ENCODE data around the gene LMF1. TPM values are rescaled to one million over a fixed set of nuclear protein-coding genes. Genes with fewer than 3 reads are reported as not detected.
"Not testable (repeated sequence)": the region's sequence is repeated elsewhere in the genome, so short reads cannot be mapped to it uniquely, and the experiment has no call there.

LMF1 gene
- total RNA-seq, 1 donor = 35.8 TPM

GRCh38 chr16:890716-891352 is 80.0 kb downstream of the LMF1 start:
- TF ChIP-seq, protein P1, sequence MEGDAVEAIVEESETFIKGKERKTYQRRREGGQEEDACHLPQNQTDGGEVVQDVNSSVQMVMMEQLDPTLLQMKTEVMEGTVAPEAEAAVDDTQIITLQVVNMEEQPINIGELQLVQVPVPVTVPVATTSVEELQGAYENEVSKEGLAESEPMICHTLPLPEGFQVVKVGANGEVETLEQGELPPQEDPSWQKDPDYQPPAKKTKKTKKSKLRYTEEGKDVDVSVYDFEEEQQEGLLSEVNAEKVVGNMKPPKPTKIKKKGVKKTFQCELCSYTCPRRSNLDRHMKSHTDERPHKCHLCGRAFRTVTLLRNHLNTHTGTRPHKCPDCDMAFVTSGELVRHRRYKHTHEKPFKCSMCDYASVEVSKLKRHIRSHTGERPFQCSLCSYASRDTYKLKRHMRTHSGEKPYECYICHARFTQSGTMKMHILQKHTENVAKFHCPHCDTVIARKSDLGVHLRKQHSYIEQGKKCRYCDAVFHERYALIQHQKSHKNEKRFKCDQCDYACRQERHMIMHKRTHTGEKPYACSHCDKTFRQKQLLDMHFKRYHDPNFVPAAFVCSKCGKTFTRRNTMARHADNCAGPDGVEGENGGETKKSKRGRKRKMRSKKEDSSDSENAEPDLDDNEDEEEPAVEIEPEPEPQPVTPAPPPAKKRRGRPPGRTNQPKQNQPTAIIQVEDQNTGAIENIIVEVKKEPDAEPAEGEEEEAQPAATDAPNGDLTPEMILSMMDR (IDR thresholded peaks at IDR 0.05; ENCODE audit: extremely low read depth, low read depth, low read length) = no peak
- H3K27me3 ChIP-seq (ENCODE audit: insufficient read depth, low read length) = no peaks in the 10 kb centered on the region
- H2AFZ ChIP-seq (ENCODE audit: low read length) = no peak overlapping the region
- H3K4me3 ChIP-seq (ENCODE audit: insufficient read depth, low read length) = no peak overlapping the region
- no peak overlapping the region for H3K27ac ChIP-seq (ENCODE audit: low read depth, low read length)
- DNase-seq (ENCODE audit: insufficient read length, low spot score, missing footprints) = no peak
- no peak overlapping the region for H3K4me2 ChIP-seq (ENCODE audit: insufficient read depth, low read length)
- no peaks in the 10 kb centered on the region for H3K36me3 ChIP-seq (ENCODE audit: insufficient read depth, low read length)
- H3K79me2 ChIP-seq (ENCODE audit: insufficient read depth, low read length) = no peaks in the 10 kb centered on the region
- H3K9me3 ChIP-seq (ENCODE audit: low read depth, low read length) = no peaks in the 10 kb centered on the region
- peaks cover 9% of the 10 kb centered on the region for H4K20me1 ChIP-seq (ENCODE audit: insufficient read depth, low read length)
- no peaks in the 10 kb centered on the region for H3K4me1 ChIP-seq (ENCODE audit: insufficient read depth, low read length)

GRCh38 chr16:890217-890616 is 80.6 kb downstream of the LMF1 start:
- Histone ChIP-seq H4K20me1 (ENCODE audit: insufficient read depth, low read length) (peaks cover 11% of the 10 kb centered on the region), H3K4me3 (ENCODE audit: insufficient read depth, low read length) (no peak overlapping the region), H3K4me1 (ENCODE audit: insufficient read depth, low read length) (no peaks in the 10 kb centered on the region), H3K9me3 (ENCODE audit: low read depth, low read length) (no peaks in the 10 kb centered on the region), H3K27me3 (ENCODE audit: insufficient read depth, low read length) (no peaks in the 10 kb centered on the region), H3K79me2 (ENCODE audit: insufficient read depth, low read length) (no peaks in the 10 kb centered on the region), H3K4me2 (ENCODE audit: insufficient read depth, low read length) (no peak overlapping the region), H3K36me3 (ENCODE audit: insufficient read depth, low read length) (no peaks in the 10 kb centered on the region), H2AFZ (ENCODE audit: low read length) (no peak overlapping the region), H3K27ac (ENCODE audit: low read depth, low read length) (no peak overlapping the region)
- no peak for DNase-seq (ENCODE audit: insufficient read length, low spot score, missing footprints)
- TF ChIP-seq, protein P1 (IDR thresholded peaks at IDR 0.05; ENCODE audit: extremely low read depth, low read depth, low read length) = no peak

- no peak for DNase-seq (ENCODE audit: insufficient read length, low spot score, missing footprints)
- TF ChIP-seq, protein P1 (IDR thresholded peaks at IDR 0.05; ENCODE audit: extremely low read depth, low read depth, low read length) = no peak
- no peak overlapping the region for H3K4me2 ChIP-seq (ENCODE audit: insufficient read depth, low read length)
- no peak overlapping the region for H3K27ac ChIP-seq (ENCODE audit: low read depth, low read length)
- H3K4me1 ChIP-seq (ENCODE audit: insufficient read depth, low read length) = no peaks in the 10 kb centered on the region
- peaks cover 11% of the 10 kb centered on the region for H4K20me1 ChIP-seq (ENCODE audit: insufficient read depth, low read length)
- no peaks in the 10 kb centered on the region for H3K36me3 ChIP-seq (ENCODE audit: insufficient read depth, low read length)
- H3K9me3 ChIP-seq (ENCODE audit: low read depth, low read length) = no peaks in the 10 kb centered on the region
- no peaks in the 10 kb centered on the region for H3K27me3 ChIP-seq (ENCODE audit: insufficient read depth, low read length)
- H2AFZ ChIP-seq (ENCODE audit: low read length) = no peak overlapping the region
- no peak overlapping the region for H3K4me3 ChIP-seq (ENCODE audit: insufficient read depth, low read length)
- H3K79me2 ChIP-seq (ENCODE audit: insufficient read depth, low read length) = no peaks in the 10 kb centered on the region
Observed at GRCh38 chr16:889586-889985, 81.2 kb downstream of the LMF1 start.

DNA sequence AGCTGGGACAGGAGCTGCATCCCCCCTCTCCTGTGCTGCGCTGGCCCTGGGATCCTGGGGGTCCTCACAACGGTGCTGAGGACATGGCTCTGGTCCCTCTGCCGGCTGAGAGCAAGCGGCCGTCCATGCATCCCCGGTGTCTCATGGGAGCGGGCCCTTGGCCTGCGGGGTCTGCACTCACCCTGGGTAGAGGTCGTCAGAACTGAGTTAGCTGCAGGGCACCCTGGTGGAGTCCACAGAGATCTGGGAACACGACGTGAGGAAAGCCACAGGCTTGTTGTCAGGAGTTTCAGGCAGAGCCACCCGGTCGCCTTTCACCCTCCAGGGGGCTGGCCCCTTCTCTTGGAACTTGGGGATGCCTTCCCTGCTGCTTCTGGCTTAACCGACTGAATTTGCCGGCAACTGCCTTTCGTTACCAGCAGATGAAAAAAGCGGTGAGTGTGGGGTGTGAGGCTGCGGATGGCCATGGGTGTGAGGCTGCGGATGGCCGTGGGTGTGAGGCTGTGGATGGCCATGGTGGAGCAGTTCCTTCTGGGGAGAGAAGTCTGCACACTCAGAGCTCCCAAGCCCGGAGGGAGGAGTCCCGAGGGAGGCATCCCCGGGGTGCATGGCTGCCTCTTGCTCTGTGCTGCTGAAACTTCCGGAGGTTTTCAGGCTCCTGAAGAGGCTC is 81.7 kb downstream of the LMF1 start:
- no peak overlapping the region for H3K4me2 ChIP-seq (ENCODE audit: insufficient read depth, low read length)
- no peak overlapping the region for H3K27ac ChIP-seq (ENCODE audit: low read depth, low read length)
- no peak for DNase-seq (ENCODE audit: insufficient read length, low spot score, missing footprints)
- no peaks in the 10 kb centered on the region for H3K79me2 ChIP-seq (ENCODE audit: insufficient read depth, low read length)
- no peaks in the 10 kb centered on the region for H3K9me3 ChIP-seq (ENCODE audit: low read depth, low read length)
- no peaks in the 10 kb centered on the region for H3K36me3 ChIP-seq (ENCODE audit: insufficient read depth, low read length)
- H3K27me3 ChIP-seq (ENCODE audit: insufficient read depth, low read length) = no peaks in the 10 kb centered on the region
- TF ChIP-seq, protein P1 (IDR thresholded peaks at IDR 0.05; ENCODE audit: extremely low read depth, low read depth, low read length) = no peak
- H3K4me3 ChIP-seq (ENCODE audit: insufficient read depth, low read length) = no peak overlapping the region
- no peaks in the 10 kb centered on the region for H3K4me1 ChIP-seq (ENCODE audit: insufficient read depth, low read length)
- H2AFZ ChIP-seq (ENCODE audit: low read length) = no peak overlapping the region
- H4K20me1 ChIP-seq (ENCODE audit: insufficient read depth, low read length) = peaks cover 11% of the 10 kb centered on the region

- H3K4me3 ChIP-seq (ENCODE audit: insufficient read depth, low read length); H3K9me3 ChIP-seq (ENCODE audit: low read depth, low read length); H3K36me3 ChIP-seq (ENCODE audit: insufficient read depth, low read length); H3K4me1 ChIP-seq (ENCODE audit: insufficient read depth, low read length); H3K27me3 ChIP-seq (ENCODE audit: insufficient read depth, low read length); H3K4me2 ChIP-seq (ENCODE audit: insufficient read depth, low read length); H3K27ac ChIP-seq (ENCODE audit: low read depth, low read length); DNase-seq (ENCODE audit: insufficient read length, low spot score, missing footprints); H2AFZ ChIP-seq (ENCODE audit: low read length); H3K79me2 ChIP-seq (ENCODE audit: insufficient read depth, low read length): not testable (repeated sequence)
- H4K20me1 ChIP-seq (ENCODE audit: insufficient read depth, low read length) = peaks cover 11% of the 10 kb centered on the region
Observed at GRCh38 chr16:888456-888855, 82.3 kb downstream of the LMF1 start.

All from osteoblast (primary cell).